ENCODE data around the gene RPTOR. TPM values are rescaled to one million over a fixed set of nuclear protein-coding genes. Genes with fewer than 3 reads are reported as not detected.
A peak's percentile ranks its signal among the peaks of the same experiment; 100 is the strongest.
"Not testable (repeated sequence)": the region's sequence is repeated elsewhere in the genome, so short reads cannot be mapped to it uniquely, and the experiment has no call there.

Gene RPTOR
- total and polyA plus RNA-seq, 2 donors, result 8.1 to 10.3 TPM

DNA sequence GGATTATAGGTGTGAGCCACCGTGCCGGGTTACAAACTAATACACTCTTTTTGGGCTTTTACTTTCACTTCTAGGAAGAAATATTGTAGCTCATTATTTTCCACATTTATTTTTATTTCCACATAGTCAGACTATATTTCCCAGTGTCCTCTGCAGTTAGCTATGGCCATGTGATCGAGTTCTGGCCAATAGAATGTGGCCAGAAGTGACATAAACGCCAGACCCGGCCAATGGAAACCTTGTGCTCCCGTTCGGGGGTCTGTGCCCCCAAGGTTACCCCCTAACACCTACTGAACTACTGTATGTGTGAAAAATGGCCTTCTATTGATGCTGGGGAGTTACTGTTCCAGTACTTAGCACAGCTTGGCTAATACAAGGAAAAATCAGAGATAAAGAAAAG lies 13.2 kb upstream of the RPTOR start:
- no peak overlapping the region for H3K27ac ChIP-seq (ENCODE audit: low read depth in 1 of 2, low read length in 1 of 2)
- H3K27me3 ChIP-seq (ENCODE audit: control insufficient read depth in 2 of 2, insufficient read depth in 1 of 2, low read length in 1 of 2), result peaks cover 0 to 37% of the 10 kb centered on the region in 2 donors
- H3K4me3 ChIP-seq (ENCODE audit: low read length in 2 of 2), result no peak overlapping the region
- H3K9me3 ChIP-seq (ENCODE audit: control insufficient read depth in 2 of 2, insufficient read depth in 1 of 2, low read length in 1 of 2), result no peaks in the 10 kb centered on the region
- no peaks in the 10 kb centered on the region for H3K4me1 ChIP-seq (ENCODE audit: control insufficient read depth in 2 of 2, insufficient read depth in 2 of 2, low read length in 2 of 2)
- no peaks in the 10 kb centered on the region for H3K36me3 ChIP-seq (ENCODE audit: control insufficient read depth in 2 of 2, insufficient read depth in 2 of 2, low read length in 1 of 2)
- WGBS, result 84% methylated on average over 7 of the region's 7 CpGs
- no peak for DNase-seq (ENCODE audit: low read depth in 6 of 9, low spot score in 9 of 9)

DNA sequence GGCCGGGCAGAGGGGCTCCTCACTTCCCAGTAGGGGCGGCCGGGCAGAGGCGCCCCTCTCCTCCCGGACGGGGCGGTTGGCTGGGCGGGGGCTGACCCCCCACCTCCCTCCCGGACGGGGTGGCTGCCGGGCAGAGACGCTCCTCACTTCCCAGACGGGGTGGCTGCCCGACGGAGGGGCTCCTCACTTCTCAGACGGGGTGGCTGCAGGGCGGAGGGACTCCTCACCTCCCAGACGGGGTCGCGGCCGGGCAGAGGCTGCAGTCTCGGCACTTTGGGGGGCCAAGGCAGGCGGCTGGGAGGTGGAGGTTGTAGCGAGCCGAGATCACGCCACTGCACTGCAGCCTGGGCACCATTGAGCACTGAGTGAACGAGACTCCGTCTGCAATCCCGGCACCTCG lies 7.3 kb upstream of the RPTOR start:
- not testable (repeated sequence) for H3K36me3 ChIP-seq (ENCODE audit: control insufficient read depth in 2 of 2, insufficient read depth in 2 of 2, low read length in 1 of 2); H3K9me3 ChIP-seq (ENCODE audit: control insufficient read depth in 2 of 2, insufficient read depth in 1 of 2, low read length in 1 of 2); DNase-seq (ENCODE audit: low read depth in 6 of 9, low spot score in 9 of 9); H3K4me3 ChIP-seq (ENCODE audit: low read length in 2 of 2); H3K4me1 ChIP-seq (ENCODE audit: control insufficient read depth in 2 of 2, insufficient read depth in 2 of 2, low read length in 2 of 2); H3K27ac ChIP-seq (ENCODE audit: low read depth in 1 of 2, low read length in 1 of 2)
- peaks cover 0 to 13% of the 10 kb centered on the region in 2 donors for H3K27me3 ChIP-seq (ENCODE audit: control insufficient read depth in 2 of 2, insufficient read depth in 1 of 2, low read length in 1 of 2)
- whole genome bisulfite sequencing, result 96% methylated on average over 30 of the region's 30 CpGs

DNA sequence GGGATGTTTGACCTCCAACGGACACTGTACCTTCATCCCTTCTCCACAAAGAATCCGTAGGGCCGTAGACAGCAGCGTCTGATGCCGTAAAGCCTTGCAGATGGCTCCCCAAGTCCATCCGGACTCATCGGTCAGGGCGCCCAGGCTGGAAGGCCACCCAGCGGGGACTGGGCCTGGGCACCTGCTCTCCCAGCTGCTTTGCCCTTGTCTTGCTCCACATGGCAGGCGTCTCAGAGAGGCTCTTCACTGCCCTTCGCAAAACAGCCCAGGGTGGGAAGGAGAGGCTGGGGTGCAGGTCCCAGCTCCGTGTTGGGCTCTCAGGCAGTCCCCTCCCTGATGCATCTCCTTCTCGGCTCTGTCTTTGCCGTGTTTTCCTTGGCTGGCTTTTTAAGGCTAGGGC lies 6.2 kb upstream of the RPTOR start:
- no peak overlapping the region for H3K4me3 ChIP-seq (ENCODE audit: low read length in 2 of 2)
- H3K36me3 ChIP-seq (ENCODE audit: control insufficient read depth in 2 of 2, insufficient read depth in 2 of 2, low read length in 1 of 2), result no peaks in the 10 kb centered on the region
- H3K27ac ChIP-seq (ENCODE audit: low read depth in 1 of 2, low read length in 1 of 2), result no peak overlapping the region
- H3K9me3 ChIP-seq (ENCODE audit: control insufficient read depth in 2 of 2, insufficient read depth in 1 of 2, low read length in 1 of 2), result no peaks in the 10 kb centered on the region
- no peak for DNase-seq (ENCODE audit: low read depth in 6 of 9, low spot score in 9 of 9)
- peaks cover 0 to 6% of the 10 kb centered on the region in 2 donors for H3K4me1 ChIP-seq (ENCODE audit: control insufficient read depth in 2 of 2, insufficient read depth in 2 of 2, low read length in 2 of 2)
- H3K27me3 ChIP-seq (ENCODE audit: control insufficient read depth in 2 of 2, insufficient read depth in 1 of 2, low read length in 1 of 2), result peaks cover 0 to 13% of the 10 kb centered on the region in 2 donors
- WGBS, result 96% methylated on average over 14 of the region's 14 CpGs

DNA sequence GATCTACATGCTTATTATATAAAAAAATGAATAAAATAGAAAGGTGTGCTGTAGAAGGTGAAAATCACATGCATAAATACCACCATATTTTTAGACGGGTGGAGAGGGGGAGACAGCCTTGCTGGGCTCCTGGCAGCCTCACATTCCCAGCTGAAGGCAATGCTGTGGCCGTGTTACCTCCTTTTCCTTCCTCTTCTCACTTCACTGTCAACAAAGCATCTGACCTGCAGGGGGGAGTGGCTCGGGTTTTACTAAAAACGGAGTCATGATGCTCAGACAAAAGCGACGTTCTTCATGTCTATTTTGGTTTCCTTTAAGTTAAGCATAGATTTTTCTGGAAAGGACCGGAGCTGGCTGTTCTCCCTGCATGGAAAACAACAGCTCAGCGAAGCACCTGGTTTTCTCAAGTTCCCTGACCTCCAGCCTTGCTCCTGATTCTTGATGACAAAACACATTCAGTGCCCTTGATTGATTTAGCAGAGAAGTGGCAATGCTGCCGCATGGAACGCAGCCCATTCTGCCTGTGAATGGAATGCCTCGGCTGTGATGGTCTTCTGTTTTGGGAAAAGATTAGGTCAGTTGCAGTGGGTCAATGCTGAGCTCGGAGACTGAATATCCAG lies 5.5 kb upstream of the RPTOR start:
- Histone ChIP-seq H3K4me3 (ENCODE audit: low read length in 2 of 2) (no peak overlapping the region), H3K9me3 (ENCODE audit: control insufficient read depth in 2 of 2, insufficient read depth in 1 of 2, low read length in 1 of 2) (no peaks in the 10 kb centered on the region), H3K27me3 (ENCODE audit: control insufficient read depth in 2 of 2, insufficient read depth in 1 of 2, low read length in 1 of 2) (peaks cover 0 to 13% of the 10 kb centered on the region in 2 donors), H3K36me3 (ENCODE audit: control insufficient read depth in 2 of 2, insufficient read depth in 2 of 2, low read length in 1 of 2) (no peaks in the 10 kb centered on the region), H3K4me1 (ENCODE audit: control insufficient read depth in 2 of 2, insufficient read depth in 2 of 2, low read length in 2 of 2) (peaks cover 0 to 6% of the 10 kb centered on the region in 2 donors), H3K27ac (ENCODE audit: low read depth in 1 of 2, low read length in 1 of 2) (no peak overlapping the region)
- WGBS, result 19% methylated on average over 12 of the region's 12 CpGs
- DNase-seq (ENCODE audit: low read depth in 6 of 9, low spot score in 9 of 9), result peak in 3 of 9 donors; percentile 17 to 46 (median 20)

DNA sequence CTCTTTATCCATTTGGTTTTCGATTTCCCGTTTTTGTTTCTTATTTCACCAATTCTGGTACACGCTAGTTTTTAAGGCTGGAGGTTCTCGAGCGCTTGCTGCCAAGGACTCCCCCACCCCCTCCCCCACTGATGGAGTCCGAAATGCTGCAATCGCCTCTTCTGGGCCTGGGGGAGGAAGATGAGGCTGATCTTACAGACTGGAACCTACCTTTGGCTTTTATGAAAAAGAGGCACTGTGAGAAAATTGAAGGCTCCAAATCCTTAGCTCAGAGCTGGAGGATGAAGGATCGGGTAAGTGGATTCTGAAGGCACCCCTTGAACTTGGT lies 825 bp downstream of the RPTOR start:
- H3K27me3 ChIP-seq (ENCODE audit: control insufficient read depth in 2 of 2, insufficient read depth in 1 of 2, low read length in 1 of 2), result peaks cover 0 to 2% of the 10 kb centered on the region in 2 donors
- no peak overlapping the region for H3K27ac ChIP-seq (ENCODE audit: low read depth in 1 of 2, low read length in 1 of 2)
- H3K9me3 ChIP-seq (ENCODE audit: control insufficient read depth in 2 of 2, insufficient read depth in 1 of 2, low read length in 1 of 2), result no peaks in the 10 kb centered on the region
- H3K4me3 ChIP-seq (ENCODE audit: low read length in 2 of 2), result peak overlapping the region; percentile 66 to 97
- no peak for DNase-seq (ENCODE audit: low read depth in 6 of 9, low spot score in 9 of 9)
- 14% methylated on average over 8 of the region's 8 CpGs for WGBS
- peaks cover 0 to 3% of the 10 kb centered on the region in 2 donors for H3K36me3 ChIP-seq (ENCODE audit: control insufficient read depth in 2 of 2, insufficient read depth in 2 of 2, low read length in 1 of 2)
- peaks cover 6 to 13% of the 10 kb centered on the region in 2 donors for H3K4me1 ChIP-seq (ENCODE audit: control insufficient read depth in 2 of 2, insufficient read depth in 2 of 2, low read length in 2 of 2)

DNA sequence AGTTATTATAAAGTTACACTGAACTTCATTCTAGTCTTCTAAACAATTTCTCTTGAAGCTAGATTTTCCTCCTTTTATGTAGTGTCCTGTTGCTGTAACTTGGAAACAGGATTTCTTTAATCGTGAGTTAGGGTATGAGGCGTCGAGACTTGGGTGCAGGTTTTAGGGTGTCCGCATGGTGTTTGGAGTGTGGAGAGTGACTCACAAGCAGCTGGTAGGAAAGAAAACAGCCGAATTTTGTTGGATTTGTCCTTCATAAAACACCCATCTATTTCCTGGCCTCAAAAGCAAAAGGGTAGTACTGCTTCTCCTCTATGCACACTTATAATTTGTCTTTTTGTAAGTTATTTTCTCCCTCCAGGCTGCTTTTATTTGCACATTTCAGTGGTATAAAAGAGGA lies 1.6 kb downstream of the RPTOR start:
- 87% methylated on average over 5 of the region's 5 CpGs for WGBS
- no peak for DNase-seq (ENCODE audit: low read depth in 6 of 9, low spot score in 9 of 9)
- Histone ChIP-seq H3K27ac (ENCODE audit: low read depth in 1 of 2, low read length in 1 of 2) (no peak overlapping the region), H3K9me3 (ENCODE audit: control insufficient read depth in 2 of 2, insufficient read depth in 1 of 2, low read length in 1 of 2) (no peaks in the 10 kb centered on the region), H3K36me3 (ENCODE audit: control insufficient read depth in 2 of 2, insufficient read depth in 2 of 2, low read length in 1 of 2) (peaks cover 0 to 3% of the 10 kb centered on the region in 2 donors), H3K4me3 (ENCODE audit: low read length in 2 of 2) (peak overlapping the region in 1 of 2 donors; percentile 2), H3K4me1 (ENCODE audit: control insufficient read depth in 2 of 2, insufficient read depth in 2 of 2, low read length in 2 of 2) (peaks cover 6 to 13% of the 10 kb centered on the region in 2 donors), H3K27me3 (ENCODE audit: control insufficient read depth in 2 of 2, insufficient read depth in 1 of 2, low read length in 1 of 2) (peaks cover 0 to 2% of the 10 kb centered on the region in 2 donors)

DNA sequence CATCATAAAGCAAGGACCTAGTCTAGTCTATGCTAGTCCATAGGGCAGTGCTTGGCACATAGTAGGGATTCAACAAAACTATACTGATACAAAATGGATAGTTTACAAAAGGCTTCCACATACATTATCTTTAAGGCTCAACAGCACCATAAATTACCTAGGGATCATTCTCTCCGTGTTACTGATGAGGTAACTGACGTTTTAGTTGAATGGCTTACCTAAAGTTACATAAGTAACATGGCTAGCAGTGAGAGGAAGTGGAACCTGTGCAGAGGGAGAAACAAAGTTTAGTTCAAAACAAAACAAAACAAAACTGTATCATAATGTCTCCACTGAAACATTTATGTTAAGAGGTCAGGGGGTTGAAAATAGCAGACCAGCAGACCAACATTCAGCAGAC lies 7.9 kb downstream of the RPTOR start:
- H3K4me3 ChIP-seq (ENCODE audit: low read length in 2 of 2), result no peak overlapping the region
- WGBS, result 77% methylated on average over 2 of the region's 2 CpGs
- DNase-seq (ENCODE audit: low read depth in 6 of 9, low spot score in 9 of 9), result no peak
- H3K27me3 ChIP-seq (ENCODE audit: control insufficient read depth in 2 of 2, insufficient read depth in 1 of 2, low read length in 1 of 2), result no peaks in the 10 kb centered on the region
- H3K4me1 ChIP-seq (ENCODE audit: control insufficient read depth in 2 of 2, insufficient read depth in 2 of 2, low read length in 2 of 2), result no peaks in the 10 kb centered on the region
- no peak overlapping the region for H3K27ac ChIP-seq (ENCODE audit: low read depth in 1 of 2, low read length in 1 of 2)
- H3K9me3 ChIP-seq (ENCODE audit: control insufficient read depth in 2 of 2, insufficient read depth in 1 of 2, low read length in 1 of 2), result no peaks in the 10 kb centered on the region
- peaks cover 3 to 6% of the 10 kb centered on the region in 2 donors for H3K36me3 ChIP-seq (ENCODE audit: control insufficient read depth in 2 of 2, insufficient read depth in 2 of 2, low read length in 1 of 2)

DNA sequence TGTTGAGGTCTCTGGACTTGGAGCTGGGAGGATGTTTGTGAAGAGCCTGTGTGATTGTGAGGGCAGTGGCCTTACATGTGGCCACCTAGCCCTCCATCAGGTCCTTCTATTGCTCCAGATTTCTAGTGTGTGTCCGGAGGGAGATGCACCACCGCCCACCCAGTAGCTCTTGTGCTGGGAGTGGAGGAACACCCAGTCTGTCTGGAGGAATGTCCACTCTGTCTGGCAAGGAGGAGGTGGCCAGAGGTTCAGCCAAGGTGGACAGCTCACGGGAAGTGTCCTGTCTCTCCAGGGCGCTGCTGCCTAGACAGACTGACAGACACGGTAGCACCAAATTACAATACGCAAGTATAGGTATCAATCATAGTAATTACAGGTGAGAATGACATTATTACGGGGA lies 10.6 kb downstream of the RPTOR start:
- no peaks in the 10 kb centered on the region for H3K9me3 ChIP-seq (ENCODE audit: control insufficient read depth in 2 of 2, insufficient read depth in 1 of 2, low read length in 1 of 2)
- peaks cover 6% of the 10 kb centered on the region in 2 donors for H3K36me3 ChIP-seq (ENCODE audit: control insufficient read depth in 2 of 2, insufficient read depth in 2 of 2, low read length in 1 of 2)
- H3K27ac ChIP-seq (ENCODE audit: low read depth in 1 of 2, low read length in 1 of 2), result no peak overlapping the region
- no peaks in the 10 kb centered on the region for H3K27me3 ChIP-seq (ENCODE audit: control insufficient read depth in 2 of 2, insufficient read depth in 1 of 2, low read length in 1 of 2)
- H3K4me3 ChIP-seq (ENCODE audit: low read length in 2 of 2), result no peak overlapping the region
- WGBS, result 98% methylated on average over 7 of the region's 7 CpGs
- H3K4me1 ChIP-seq (ENCODE audit: control insufficient read depth in 2 of 2, insufficient read depth in 2 of 2, low read length in 2 of 2), result peaks cover 0 to 2% of the 10 kb centered on the region in 2 donors
- no peak for DNase-seq (ENCODE audit: low read depth in 6 of 9, low spot score in 9 of 9)

DNA sequence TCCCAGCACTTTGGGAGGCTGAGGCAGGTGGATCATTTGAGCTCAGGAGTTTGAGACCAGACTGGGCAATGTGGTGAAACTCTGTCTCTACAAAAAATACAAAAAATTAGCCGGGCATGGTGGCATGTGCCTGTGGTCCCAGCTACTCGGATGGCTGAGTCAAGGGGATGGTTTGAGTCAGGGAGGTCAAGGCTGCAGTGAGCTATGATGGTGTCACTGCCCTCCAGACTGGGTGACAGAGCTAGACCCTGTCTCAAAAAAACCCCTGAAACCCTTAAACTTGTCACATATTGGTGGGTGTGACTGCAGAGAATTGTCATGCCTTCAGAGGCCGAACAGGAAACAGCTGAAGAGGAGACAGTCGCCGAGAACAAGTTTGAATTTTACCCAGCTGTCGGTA lies 13.4 kb downstream of the RPTOR start:
- peaks cover 6% of the 10 kb centered on the region in 2 donors for H3K36me3 ChIP-seq (ENCODE audit: control insufficient read depth in 2 of 2, insufficient read depth in 2 of 2, low read length in 1 of 2)
- H3K4me1 ChIP-seq (ENCODE audit: control insufficient read depth in 2 of 2, insufficient read depth in 2 of 2, low read length in 2 of 2), result peaks cover 0 to 2% of the 10 kb centered on the region in 2 donors
- H3K27me3 ChIP-seq (ENCODE audit: control insufficient read depth in 2 of 2, insufficient read depth in 1 of 2, low read length in 1 of 2), result no peaks in the 10 kb centered on the region
- 80% methylated on average over 6 of the region's 6 CpGs for WGBS
- DNase-seq (ENCODE audit: low read depth in 6 of 9, low spot score in 9 of 9), result no peak
- H3K9me3 ChIP-seq (ENCODE audit: control insufficient read depth in 2 of 2, insufficient read depth in 1 of 2, low read length in 1 of 2), result no peaks in the 10 kb centered on the region
- no peak overlapping the region for H3K27ac ChIP-seq (ENCODE audit: low read depth in 1 of 2, low read length in 1 of 2)
- H3K4me3 ChIP-seq (ENCODE audit: low read length in 2 of 2), result no peak overlapping the region

All from thymus (tissue), 11 donors.